CD14-positive monocyte (primary cell): ENCODE measurements around the gene BTN3A1. TPM values are rescaled to one million over a fixed set of nuclear protein-coding genes. Genes with fewer than 3 reads are reported as not detected.
A peak's percentile ranks its signal among the peaks of the same experiment; 100 is the strongest.

ENCODE experiments used
- DNase-seq, 3 donors: peaks; one replicate each; pipeline ENCODE4 v3.0.0-alpha.2; 2011 to 2022
- H2AFZ ChIP-seq: 2 replicates; pipeline ENCODE4 v1.6.0; 2012; ENCODE audit warnings: mild to moderate bottlenecking, low read depth, low read length, inconsistent platforms; ENCODE audit not compliant: insufficient read depth, poor library complexity, severe bottlenecking
- H3K27ac ChIP-seq, 2 donors: 1 replicate in 1 of 2; 2 replicates in 1 of 2; pipeline ENCODE4 v1.5.1; 2012 to 2013; ENCODE audit warnings: low read length in 2 of 2, control low read depth in 1 of 2, inconsistent platforms in 1 of 2, low read depth in 1 of 2, mild to moderate bottlenecking in 1 of 2
- H3K27me3 ChIP-seq, 2 donors: one replicate each; pipeline versions ENCODE4 v1.6.0 to v1.6.1; 2011 to 2013; ENCODE audit warnings: low read length in 2 of 2; ENCODE audit not compliant: control insufficient read depth in 2 of 2, insufficient read depth in 2 of 2
- H3K36me3 ChIP-seq, 2 donors: replicated peaks in 1 of 2; 1 replicate in 1 of 2; 2 replicates in 1 of 2; pipeline versions ENCODE4 v1.5.1 to v1.6.1; 2012 to 2013; ENCODE audit warnings: low read length in 2 of 2, control low read depth in 1 of 2, inconsistent platforms in 1 of 2, mild to moderate bottlenecking in 1 of 2; ENCODE audit not compliant: insufficient read depth in 2 of 2, control insufficient read depth in 1 of 2
- H3K4me1 ChIP-seq, 2 donors: 1 replicate in 1 of 2; 2 replicates in 1 of 2; pipeline versions ENCODE4 v1.5.1 to v1.6.1; 2012 to 2013; ENCODE audit warnings: low read length in 2 of 2, control low read depth in 1 of 2, inconsistent platforms in 1 of 2, mild to moderate bottlenecking in 1 of 2, moderate library complexity in 1 of 2; ENCODE audit not compliant: insufficient read depth in 2 of 2, control insufficient read depth in 1 of 2
- H3K4me2 ChIP-seq: replicated peaks from 2 replicates; pipeline ENCODE3; 2012; ENCODE audit warnings: low read length, moderate library complexity, mild to moderate bottlenecking; ENCODE audit not compliant: poor library complexity, severe bottlenecking; ENCODE audit errors: extremely low read depth
- H3K4me3 ChIP-seq, 3 experiments: fragments of 200-600 bp in 1 of 3; sonication (generic) in 1 of 3; replicated peaks in 1 of 3; 1 replicate in 2 of 3; 2 replicates in 1 of 3; pipeline ENCODE4 v1.5.1; 2011 to 2013; ENCODE audit warnings: low read length in 3 of 3, mild to moderate bottlenecking in 3 of 3, control low read depth in 2 of 3, low read depth in 2 of 3, inconsistent platforms in 1 of 3, moderate library complexity in 1 of 3
- H3K79me2 ChIP-seq: 2 replicates; pipeline ENCODE4 v1.6.0; 2012; ENCODE audit warnings: mild to moderate bottlenecking, control low read depth, inconsistent platforms, low read length, moderate library complexity; ENCODE audit not compliant: insufficient read depth
- H3K9ac ChIP-seq: 2 replicates; pipeline ENCODE4 v1.6.0; 2017; ENCODE audit warnings: low read length, mild to moderate bottlenecking; ENCODE audit not compliant: insufficient read depth, poor library complexity, severe bottlenecking
- H3K9me3 ChIP-seq, 2 donors: replicated peaks in 1 of 2; 1 replicate in 1 of 2; 2 replicates in 1 of 2; pipeline versions ENCODE4 v1.5.1 to v1.6.1; 2012 to 2013; ENCODE audit warnings: low read length in 2 of 2, control low read depth in 1 of 2; ENCODE audit not compliant: control insufficient read depth in 1 of 2, insufficient read depth in 1 of 2
- H4K20me1 ChIP-seq: 2 replicates; pipeline ENCODE4 v1.6.0; 2012; ENCODE audit warnings: mild to moderate bottlenecking, low read length, control low read depth, moderate library complexity; ENCODE audit not compliant: insufficient read depth
- H3K27ac Mint-ChIP-seq, 7 donors: one replicate each; pipeline ENCODE4 v1.8.0; 2020; ENCODE audit warnings: mild to moderate bottlenecking in 7 of 7, mixed read lengths in 7 of 7, moderate library complexity in 6 of 7, inconsistent platforms in 2 of 7
- H3K27me3 Mint-ChIP-seq, 3 donors: one replicate each; pipeline ENCODE4 v1.8.0; 2021 to 2022; ENCODE audit warnings: low read depth in 3 of 3, mild to moderate bottlenecking in 3 of 3, mixed read lengths in 3 of 3, moderate library complexity in 3 of 3, inconsistent platforms in 1 of 3
- H3K36me3 Mint-ChIP-seq, 2 donors: one replicate each; pipeline ENCODE4 v1.8.0; 2020; ENCODE audit warnings: mixed read lengths in 2 of 2, inconsistent platforms in 1 of 2, mild to moderate bottlenecking in 1 of 2
- H3K4me1 Mint-ChIP-seq: one replicate; pipeline ENCODE4 v1.8.0; 2020; ENCODE audit warnings: mild to moderate bottlenecking, mixed read lengths
- H3K4me3 Mint-ChIP-seq, 2 donors: one replicate each; pipeline ENCODE4 v1.8.0; 2020; ENCODE audit warnings: mild to moderate bottlenecking in 2 of 2, mixed read lengths in 2 of 2, moderate library complexity in 1 of 2
- H3K9me3 Mint-ChIP-seq, 7 donors: one replicate each; pipeline ENCODE4 v1.8.0; 2020 to 2022; ENCODE audit warnings: mixed read lengths in 7 of 7, mild to moderate bottlenecking in 6 of 7, moderate library complexity in 6 of 7, inconsistent platforms in 2 of 7
- CTCF ChIP-seq: fragments of 200-600 bp; IDR thresholded peaks from one replicate; pipeline ENCODE4 v1.8.0; 2022; ENCODE audit warnings: antibody characterized with exemption, mild to moderate bottlenecking
- WGBS: methylation state at CpG from one replicate; pipeline ENCODE4 v1.1.5; 2013; ENCODE audit warnings: missing lambda C conversion rate; ENCODE audit not compliant: insufficient coverage; 5-methylcytosine and 5-hydroxymethylcytosine counted together
- intact Hi-C, 2 donors: fragments of 100-400 bp; cut with micrococcal nuclease; formaldehyde crosslinking; loops; one replicate each; pipeline versions ENCODE4 v1.15.0 to v1.15.1; 2023
- polyA plus RNA-seq, 3 donors: library from polyadenylated mRNA; depleted of rRNA in 1 of 3; unstranded in 2 of 3; stranded (reverse) in 1 of 3; fragments of 300-500 nt in 2 of 3; fragments of >200 nt in 1 of 3; fragmentation: Illumina TruSeq in 2 of 3; gene quantifications; 1 replicate in 2 of 3; 2 replicates in 1 of 3; pipeline ENCODE4 v1.2.3, GENCODE V29; 2012 to 2021

The BTN3A1 gene
- polyA plus RNA-seq, 3 donors, result 19.7 to 114 (median 25.1) TPM

DNA sequence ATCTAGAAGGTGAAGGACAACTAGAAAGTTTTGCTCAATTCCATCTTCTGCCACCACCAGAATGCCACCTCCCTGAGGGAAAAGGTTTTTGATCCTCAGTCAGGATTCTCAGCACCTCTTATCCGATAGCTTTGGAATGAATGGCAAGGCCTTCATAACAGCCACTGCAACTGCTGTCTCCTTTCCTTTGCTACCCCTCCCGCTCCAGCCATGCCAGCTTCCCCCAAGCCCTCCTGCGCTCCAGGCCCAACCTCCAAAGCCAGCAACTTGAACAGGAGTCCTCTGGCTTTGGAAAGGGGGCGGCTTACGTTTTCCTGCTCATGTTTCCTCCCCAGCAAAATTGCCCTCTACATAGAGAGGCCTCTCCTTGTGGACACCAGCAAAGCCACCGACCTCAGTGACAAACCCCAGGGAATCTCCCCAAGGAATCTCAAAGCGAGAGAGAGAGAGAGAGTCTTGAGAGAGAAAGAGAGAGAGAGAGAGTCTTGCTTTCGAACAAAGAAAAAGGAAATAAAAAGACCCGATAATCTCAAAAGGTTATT lies 55.3 kb downstream of the BTN3A1 start:
- Histone ChIP-seq H3K9ac (peak overlapping the region; percentile 97), H4K20me1 (peaks cover 34% of the 10 kb centered on the region), H3K27me3 (no peaks in the 10 kb centered on the region), H2AFZ (peak overlapping the region; percentile 94), H3K4me3 (peak overlapping the region; percentile 84 to 99 (median 96)), H3K9me3 (no peaks in the 10 kb centered on the region), H3K4me2 (peak overlapping the region; percentile 71), H3K79me2 (peaks cover 49% of the 10 kb centered on the region), H3K27ac (peak overlapping the region; percentile 93 to 99), H3K36me3 (peaks cover 22 to 32% of the 10 kb centered on the region in 2 donors), H3K4me1 (peaks cover 42 to 58% of the 10 kb centered on the region in 2 donors)
- TF ChIP-seq CTCF, result no peak
- H3K4me3 Mint-ChIP-seq, result peak overlapping the region; percentile 92 to 96
- intact Hi-C loops, result no loop called here
- peaks cover 25 to 37% of the 10 kb centered on the region in 2 donors for H3K36me3 Mint-ChIP-seq
- peaks cover 0 to 2% (median 0%) of the 10 kb centered on the region in 7 donors for H3K9me3 Mint-ChIP-seq
- peaks cover 0 to 5% (median 0%) of the 10 kb centered on the region in 3 donors for H3K27me3 Mint-ChIP-seq
- H3K27ac Mint-ChIP-seq, result peak overlapping the region; percentile 96 to 100 (median 99)
- no peak for DNase-seq
- 20% methylated on average over 2 of the region's 9 CpGs for WGBS
- peaks cover 64% of the 10 kb centered on the region for H3K4me1 Mint-ChIP-seq

- no peaks in the 10 kb centered on the region for H3K27me3 ChIP-seq
- Mint-ChIP-seq H3K27me3 (peaks cover 0 to 5% (median 0%) of the 10 kb centered on the region in 3 donors), H3K36me3 (peaks cover 33 to 45% of the 10 kb centered on the region in 2 donors), H3K4me3 (peak within 1 kb of the TSS; percentile 96 to 100), H3K27ac (peak within 1 kb of the TSS; percentile 97 to 100 (median 99)), H3K4me1 (peaks cover 70% of the 10 kb centered on the region), H3K9me3 (peaks cover 0 to 2% (median 0%) of the 10 kb centered on the region in 7 donors)
- H3K27ac ChIP-seq, result peak within 1 kb of the TSS; percentile 93 to 99
- H3K4me2 ChIP-seq, result peak within 1 kb of the TSS; percentile 71
- H4K20me1 ChIP-seq, result peaks cover 41% of the 10 kb centered on the region
- H3K4me3 ChIP-seq, result peak within 1 kb of the TSS; percentile 84 to 99 (median 96)
- peak within 1 kb of the TSS; percentile 94 for H2AFZ ChIP-seq
- H3K9me3 ChIP-seq, result no peaks in the 10 kb centered on the region
- peaks cover 29 to 39% of the 10 kb centered on the region in 2 donors for H3K36me3 ChIP-seq
- WGBS, result 0% methylated on average over 19 of the region's 31 CpGs
- TF ChIP-seq CTCF, result no peak
- DNase-seq, result peak; percentile 81 to 93 (median 91)
- H3K4me1 ChIP-seq, result peaks cover 42 to 58% of the 10 kb centered on the region in 2 donors
- peak within 1 kb of the TSS; percentile 97 for H3K9ac ChIP-seq
- intact Hi-C loops, result no loop called here
- H3K79me2 ChIP-seq, result peaks cover 57% of the 10 kb centered on the region
Measured at GRCh38 chr6:26457806-26458688, 56.0 kb downstream of the BTN3A1 start, which contains the start of gene BTN2A1. TSS of gene BTN2A1 (plus strand) at chr6:26457955. CDS start at chr6:26458637, 682 bp downstream.
